Measurements from ENCODE around the gene ANHX. TPM values are rescaled to one million over a fixed set of nuclear protein-coding genes. Genes with fewer than 3 reads are reported as not detected.

The ANHX gene
- polyA plus RNA-seq, 3 donors, result not detected

GRCh38 chr12:133202493-133203343, 33.0 kb downstream of the ANHX start:
- intact Hi-C loops (cut with micrococcal nuclease), result no loop called here
- no CpG with 5 or more reads among the region's 2 CpGs for WGBS (ENCODE audit: insufficient coverage)
- no peak for TF ChIP-seq CTCF (IDR thresholded peaks at IDR 0.05)
- Mint-ChIP-seq H3K4me1 (no peaks in the 10 kb centered on the region), H3K36me3 (peaks cover 35 to 45% of the 10 kb centered on the region in 2 donors), H3K27me3 (ENCODE audit: low read depth in 3 of 3) (no peaks in the 10 kb centered on the region), H3K9me3 (peaks cover 38 to 82% (median 79%) of the 10 kb centered on the region in 7 donors), H3K27ac (no peak overlapping the region), H3K4me3 (no peak overlapping the region)
- Histone ChIP-seq H3K27ac (ENCODE audit: low read depth in 1 of 2, low read length in 2 of 2) (no peak overlapping the region), H2AFZ (ENCODE audit: insufficient read depth, low read depth, low read length, poor library complexity, severe bottlenecking) (no peak overlapping the region), H3K9ac (ENCODE audit: insufficient read depth, low read length, poor library complexity, severe bottlenecking) (no peak overlapping the region), H3K9me3 (replicated peaks in 1 of 2; ENCODE audit: control insufficient read depth in 1 of 2, insufficient read depth in 1 of 2, low read length in 2 of 2) (peaks cover 26 to 79% of the 10 kb centered on the region in 2 donors), H3K4me2 (replicated peaks; ENCODE audit: extremely low read depth, low read length, poor library complexity, severe bottlenecking) (no peak overlapping the region), H3K27me3 (ENCODE audit: control insufficient read depth in 2 of 2, insufficient read depth in 2 of 2, low read length in 2 of 2) (no peaks in the 10 kb centered on the region), H3K4me3 (replicated peaks in 1 of 3; ENCODE audit: low read depth in 2 of 3, low read length in 3 of 3) (peak overlapping the region in 1 of 3 experiments; percentile 57), H3K36me3 (replicated peaks in 1 of 2; ENCODE audit: control insufficient read depth in 1 of 2, insufficient read depth in 2 of 2, low read length in 2 of 2) (peaks cover 21 to 54% of the 10 kb centered on the region in 2 donors), H3K4me1 (ENCODE audit: control insufficient read depth in 1 of 2, insufficient read depth in 2 of 2, low read length in 2 of 2) (no peaks in the 10 kb centered on the region), H4K20me1 (ENCODE audit: insufficient read depth, low read length) (no peaks in the 10 kb centered on the region), H3K79me2 (ENCODE audit: insufficient read depth, low read length) (no peaks in the 10 kb centered on the region)
- no peak for DNase-seq

- DNase-seq, result no peak
- Histone ChIP-seq H3K4me2 (replicated peaks; ENCODE audit: extremely low read depth, low read length, poor library complexity, severe bottlenecking) (no peak overlapping the region), H3K9me3 (replicated peaks in 1 of 2; ENCODE audit: control insufficient read depth in 1 of 2, insufficient read depth in 1 of 2, low read length in 2 of 2) (peaks cover 19 to 73% of the 10 kb centered on the region in 2 donors), H2AFZ (ENCODE audit: insufficient read depth, low read depth, low read length, poor library complexity, severe bottlenecking) (no peak overlapping the region), H3K9ac (ENCODE audit: insufficient read depth, low read length, poor library complexity, severe bottlenecking) (no peak overlapping the region), H4K20me1 (ENCODE audit: insufficient read depth, low read length) (no peaks in the 10 kb centered on the region), H3K79me2 (ENCODE audit: insufficient read depth, low read length) (no peaks in the 10 kb centered on the region), H3K27ac (ENCODE audit: low read depth in 1 of 2, low read length in 2 of 2) (no peak overlapping the region), H3K36me3 (replicated peaks in 1 of 2; ENCODE audit: control insufficient read depth in 1 of 2, insufficient read depth in 2 of 2, low read length in 2 of 2) (peaks cover 21 to 54% of the 10 kb centered on the region in 2 donors), H3K27me3 (ENCODE audit: control insufficient read depth in 2 of 2, insufficient read depth in 2 of 2, low read length in 2 of 2) (no peaks in the 10 kb centered on the region), H3K4me1 (ENCODE audit: control insufficient read depth in 1 of 2, insufficient read depth in 2 of 2, low read length in 2 of 2) (no peaks in the 10 kb centered on the region), H3K4me3 (replicated peaks in 1 of 3; ENCODE audit: low read depth in 2 of 3, low read length in 3 of 3) (peak overlapping the region in 1 of 3 experiments; percentile 57)
- Mint-ChIP-seq H3K9me3 (peaks cover 38 to 77% (median 72%) of the 10 kb centered on the region in 7 donors), H3K4me1 (no peaks in the 10 kb centered on the region), H3K4me3 (no peak overlapping the region), H3K27ac (no peak overlapping the region), H3K36me3 (peaks cover 35 to 45% of the 10 kb centered on the region in 2 donors), H3K27me3 (ENCODE audit: low read depth in 3 of 3) (no peaks in the 10 kb centered on the region)
- WGBS (ENCODE audit: insufficient coverage), result no CpG with 5 or more reads among the region's 2 CpGs
- intact Hi-C loops (cut with micrococcal nuclease), result no loop called here
- TF ChIP-seq CTCF (IDR thresholded peaks at IDR 0.05), result no peak
Observed at GRCh38 chr12:133201888-133202287, 33.8 kb downstream of the ANHX start.
